Neural cell (in vitro differentiated cells): ENCODE data around the gene CARD14. TPM values are rescaled to one million over a fixed set of nuclear protein-coding genes. Genes with fewer than 3 reads are reported as not detected.

ENCODE experiments used
- H2AFZ ChIP-seq: fragments of 200-600, 300-800 bp; sonication (generic), shearing (Covaris generic); 2 replicates; pipeline ENCODE4 v1.6.0; 2014; ENCODE audit warnings: low read depth, mild to moderate bottlenecking, antibody characterized with exemption, low read length, moderate library complexity
- H3F3A ChIP-seq: fragments of 200-600 bp; shearing (Covaris generic); 2 replicates; pipeline ENCODE4 v1.6.1; 2016; ENCODE audit warnings: mild to moderate bottlenecking, moderate library complexity, mixed read lengths, antibody characterized with exemption, low read length; ENCODE audit not compliant: insufficient read depth, poor library complexity, severe bottlenecking
- H3K27ac ChIP-seq: fragments of 200-600, 300-800 bp; sonication (generic), shearing (Covaris generic); 2 replicates; pipeline ENCODE4 v1.5.1; 2014; ENCODE audit warnings: mild to moderate bottlenecking, low read length, moderate library complexity
- H3K27me3 ChIP-seq: fragments of 300-800, 200-600 bp; sonication (generic), shearing (Covaris generic); 2 replicates; pipeline ENCODE4 v1.6.0; 2014; ENCODE audit warnings: mild to moderate bottlenecking, low read depth, low read length, moderate library complexity; ENCODE audit not compliant: insufficient read depth
- H3K36me3 ChIP-seq: fragments of 300-800, 200-600 bp; sonication (generic), shearing (Covaris generic); 2 replicates; pipeline ENCODE4 v1.5.1; 2014; ENCODE audit warnings: mild to moderate bottlenecking, antibody characterized with exemption, low read length, moderate library complexity; ENCODE audit not compliant: insufficient read depth
- H3K4me2 ChIP-seq: fragments of 300-800, 200-600 bp; sonication (generic), shearing (Covaris generic); 2 replicates; pipeline ENCODE4 v1.6.0; 2014; ENCODE audit warnings: mild to moderate bottlenecking, low read length
- H3K4me3 ChIP-seq: fragments of 300-800, 200-600 bp; sonication (generic), shearing (Covaris generic); 2 replicates; pipeline ENCODE4 v1.5.1; 2014; ENCODE audit warnings: mild to moderate bottlenecking, low read length, moderate library complexity
- H3K79me2 ChIP-seq: fragments of 200-600 bp; shearing (Covaris generic); replicated peaks from 2 replicates; pipeline ENCODE4 v1.6.0; 2014; ENCODE audit warnings: mild to moderate bottlenecking, low read length, moderate library complexity; ENCODE audit not compliant: insufficient read depth
- H3K9ac ChIP-seq: fragments of 300-800, 200-600 bp; sonication (generic), shearing (Covaris generic); 2 replicates; pipeline ENCODE4 v1.6.1; 2016; ENCODE audit warnings: mild to moderate bottlenecking, low read length, mixed read lengths
- H3K9me2 ChIP-seq: fragments of 200-600 bp; shearing (Covaris generic); 2 replicates; pipeline ENCODE4 v1.6.1; 2016; ENCODE audit warnings: mild to moderate bottlenecking, low read length, mixed read lengths; ENCODE audit not compliant: insufficient read depth
- H3K9me3 ChIP-seq: fragments of 200-600, 300-800 bp; sonication (generic), shearing (Covaris generic); 2 replicates; pipeline ENCODE4 v1.6.1; 2016; ENCODE audit warnings: mild to moderate bottlenecking, mixed run types, low read length, moderate library complexity, mixed read lengths
- H4K20me1 ChIP-seq: fragments of 200-600 bp; shearing (Covaris generic); 2 replicates; pipeline ENCODE4 v1.6.1; 2016; ENCODE audit warnings: mild to moderate bottlenecking, mixed run types; ENCODE audit not compliant: insufficient read depth
- CTCF ChIP-seq: fragments of 450-650 bp; IDR thresholded peaks from 2 replicates; pipeline ENCODE4 v1.5.1; 2014; ENCODE audit warnings: antibody characterized with exemption, mild to moderate bottlenecking, moderate library complexity; ENCODE audit not compliant: poor library complexity, severe bottlenecking
- EP300 ChIP-seq: fragments of 450-650 bp; conservative IDR thresholded peaks from 2 replicates; pipeline ENCODE4 v1.6.1; 2014; ENCODE audit warnings: antibody characterized with exemption, mild to moderate bottlenecking, moderate library complexity; ENCODE audit not compliant: poor library complexity, severe bottlenecking
- EZH2 ChIP-seq: fragments of 200-600, 300-800 bp; shearing (Covaris generic), sonication (generic); IDR thresholded peaks from 2 replicates; pipeline ENCODE4 v1.6.1; 2014; ENCODE audit warnings: antibody characterized with exemption, low read length, borderline replicate concordance, mild to moderate bottlenecking; ENCODE audit not compliant: insufficient read depth, poor library complexity, severe bottlenecking
- MXI1 ChIP-seq: fragments of 450-650 bp; conservative IDR thresholded peaks from 2 replicates; pipeline ENCODE4 v1.6.1; 2014; ENCODE audit warnings: antibody characterized with exemption, mild to moderate bottlenecking; ENCODE audit not compliant: poor library complexity, severe bottlenecking
- POLR2AphosphoS5 ChIP-seq: IDR thresholded peaks from 2 replicates; pipeline ENCODE4 v1.6.1; 2012
- RAD21 ChIP-seq: fragments of 450-650 bp; conservative IDR thresholded peaks from 2 replicates; pipeline ENCODE4 v1.6.1; 2014; ENCODE audit warnings: antibody characterized with exemption, mild to moderate bottlenecking, moderate library complexity
- REST ChIP-seq: IDR thresholded peaks from 2 replicates; pipeline ENCODE4 v1.6.1; 2012; ENCODE audit warnings: borderline replicate concordance
- SMC3 ChIP-seq: fragments of 450-650 bp; conservative IDR thresholded peaks from 2 replicates; pipeline ENCODE4 v1.6.1; 2014; ENCODE audit warnings: antibody characterized with exemption, mild to moderate bottlenecking, moderate library complexity; ENCODE audit not compliant: poor library complexity
- TAF1 ChIP-seq: IDR thresholded peaks from 2 replicates; pipeline ENCODE4 v1.6.1; 2012; ENCODE audit warnings: low read depth
- polyA plus RNA-seq: library from polyadenylated mRNA; depleted of rRNA; stranded (reverse); fragments of >200 nt; gene quantifications from 2 replicates; pipeline ENCODE4 v1.2.3, GENCODE V29; 2014

Gene CARD14
- polyA plus RNA-seq, 1 donor from 2014 or later, result 0.12 TPM

- no peaks in the 10 kb centered on the region for H3K36me3 ChIP-seq
- H3K27ac ChIP-seq, result no peak overlapping the region
- H3K9ac ChIP-seq, result no peak overlapping the region
- TF ChIP-seq RAD21, result no peak
- TF ChIP-seq REST, result no peak
- no peaks in the 10 kb centered on the region for H3K9me2 ChIP-seq
- H3K4me2 ChIP-seq, result no peak overlapping the region
- H3F3A ChIP-seq, result no peaks in the 10 kb centered on the region
- H3K9me3 ChIP-seq, result no peaks in the 10 kb centered on the region
- no peaks in the 10 kb centered on the region for H3K27me3 ChIP-seq
- no peak overlapping the region for H3K4me3 ChIP-seq
- no peak overlapping the region for H2AFZ ChIP-seq
- H3K79me2 ChIP-seq, result peaks cover 8% of the 10 kb centered on the region
- no peaks in the 10 kb centered on the region for H4K20me1 ChIP-seq
Observed at GRCh38 chr17:80151333-80151732, 18.5 kb upstream of the CARD14 start.

- no peaks in the 10 kb centered on the region for H3K36me3 ChIP-seq
- H3K27ac ChIP-seq, result no peak overlapping the region
- H3K9me3 ChIP-seq, result no peaks in the 10 kb centered on the region
- no peaks in the 10 kb centered on the region for H3K27me3 ChIP-seq
- no peaks in the 10 kb centered on the region for H3K9me2 ChIP-seq
- H3F3A ChIP-seq, result no peaks in the 10 kb centered on the region
- H2AFZ ChIP-seq, result no peak overlapping the region
- TF ChIP-seq EP300 (no peak), CTCF (no peak), EZH2 (no peak), RAD21 (no peak), MXI1 (no peak), TAF1 (no peak), SMC3 (no peak), POLR2AphosphoS5 (no peak), REST (no peak)
- H3K79me2 ChIP-seq, result peaks cover 7% of the 10 kb centered on the region
- no peak overlapping the region for H3K9ac ChIP-seq
- H4K20me1 ChIP-seq, result no peaks in the 10 kb centered on the region
- H3K4me3 ChIP-seq, result no peak overlapping the region
- H3K4me2 ChIP-seq, result no peak overlapping the region
Observed at GRCh38 chr17:80152081-80152702, 17.6 kb upstream of the CARD14 start.
